Measurements from ENCODE around the gene NUP210L.

GRCh38 chr1:153951801-153952200, 203.1 kb downstream of the NUP210L start:
- no peak for TF ChIP-seq CTCF (IDR thresholded peaks at IDR 0.05)
- TF ChIP-seq POLR2A (IDR thresholded peaks at IDR 0.05): no peak
- TF ChIP-seq EP300 (IDR thresholded peaks at IDR 0.05): no peak
